HCT116 (cell line): ENCODE results near the gene RBM8A. TPM values are rescaled to one million over a fixed set of nuclear protein-coding genes. Genes with fewer than 3 reads are reported as not detected.

Experiments used
- ATAC-seq: fragments of 200-7000 bp; cut with Tn5 transposase; 2 replicates; pipeline ENCODE4 v1.9.1; 2020; ENCODE audit warnings: mild to moderate bottlenecking, moderate library complexity
- BruUV-seq: library from RNA; stranded (reverse); fragments of 400-500 nt; replicated peaks from 2 replicates; lab custom pipeline; 2021; lab: Mats Ljungman, UMichigan
- CTCF ChIA-PET: fragments of 300-600 bp; sonication (Branson Sonifier 250); formaldehyde crosslinking; loops from one replicate; lab custom pipeline; 2021; ENCODE audit warnings: antibody characterized with exemption; lab: Charles Lee
- POLR2A ChIA-PET: fragments of 300-600, 350-600 bp; sonication (Branson Sonifier 250); formaldehyde crosslinking; loops from one replicate; lab custom pipeline; 2021; ENCODE audit warnings: antibody characterized with exemption; lab: Charles Lee
- RAD21 ChIA-PET, 2 experiments: fragments of 300-600 bp; sonication (Branson Sonifier 250); formaldehyde crosslinking; loops; one replicate each; lab custom pipeline; 2023; ENCODE audit warnings: low total read pairs in 2 of 2; ENCODE audit not compliant: uncharacterized antibody in 2 of 2, unreplicated experiment in 2 of 2, low non-redundant PET in 1 of 2; lab: Charles Lee
- DNase-seq: peaks from one replicate; pipeline ENCODE4 v3.0.0-alpha.2; 2010; ENCODE audit warnings: low read depth, low spot score
- H2AFZ ChIP-seq: fragments of 200-600 bp; shearing (Covaris generic), sonication (generic); 2 replicates; pipeline ENCODE4 v1.6.1; 2017; ENCODE audit warnings: low read depth, mixed run types, mixed read lengths, antibody characterized with exemption, low read length; ENCODE audit not compliant: poor library complexity, severe bottlenecking
- H3K27ac ChIP-seq: 2 replicates; pipeline ENCODE4 v1.5.1; 2012; ENCODE audit warnings: low read depth, low read length
- H3K27me3 ChIP-seq: fragments of 200-600 bp; sonication (generic); 2 replicates; pipeline ENCODE4 v1.6.1; 2016; ENCODE audit warnings: mixed run types, low read length, mixed read lengths; ENCODE audit not compliant: insufficient read depth
- H3K36me3 ChIP-seq, 2 experiments: fragments of 200-500 bp in 1 of 2; fragments of 200-600 bp in 1 of 2; sonication (Bioruptor generic) in 1 of 2; sonication (generic) in 1 of 2; 2 replicates each; pipeline versions ENCODE4 v1.5.1 to v1.6.1; 2014 to 2016; ENCODE audit warnings: low read length in 2 of 2, inconsistent platforms in 1 of 2, mixed read lengths in 1 of 2, mixed run types in 1 of 2; ENCODE audit not compliant: insufficient read depth in 2 of 2, control insufficient read depth in 1 of 2
- H3K4me1 ChIP-seq, 2 experiments: fragments of 200-600 bp in 1 of 2; sonication (generic) in 1 of 2; 2 replicates each; pipeline versions ENCODE4 v1.5.1 to v1.6.1; 2012 to 2017; ENCODE audit warnings: low read length in 2 of 2, inconsistent platforms in 1 of 2, mild to moderate bottlenecking in 1 of 2, mixed read lengths in 1 of 2, mixed run types in 1 of 2, moderate library complexity in 1 of 2; ENCODE audit not compliant: insufficient read depth in 2 of 2, control insufficient read depth in 1 of 2
- H3K4me2 ChIP-seq: fragments of 200-600 bp; sonication (generic); 2 replicates; pipeline ENCODE4 v1.6.1; 2017; ENCODE audit warnings: mixed run types, low read length, mixed read lengths
- H3K4me3 ChIP-seq, 2 experiments: fragments of 200-600 bp in 1 of 2; sonication (generic) in 1 of 2; replicated peaks in 1 of 2; 2 replicates each; pipeline ENCODE4 v1.5.1; 2011 to 2016; ENCODE audit warnings: low read length in 2 of 2, control low read depth in 1 of 2, low read depth in 1 of 2, mild to moderate bottlenecking in 1 of 2, mixed read lengths in 1 of 2, mixed run types in 1 of 2
- H3K79me2 ChIP-seq: fragments of 200-600 bp; sonication (generic); 2 replicates; pipeline ENCODE4 v1.6.1; 2017; ENCODE audit warnings: mild to moderate bottlenecking, mixed run types, low read length, moderate library complexity, mixed read lengths; ENCODE audit not compliant: insufficient read depth
- H3K9ac ChIP-seq: fragments of 200-600 bp; sonication (generic); 2 replicates; pipeline ENCODE4 v1.6.1; 2016; ENCODE audit warnings: low read length, mixed read lengths
- H3K9me2 ChIP-seq: fragments of 200-600 bp; sonication (generic), shearing (Covaris generic); 2 replicates; pipeline ENCODE4 v1.6.1; 2017; ENCODE audit warnings: mixed run types, mild to moderate bottlenecking, moderate library complexity; ENCODE audit not compliant: insufficient read depth
- H3K9me3 ChIP-seq, 2 experiments: fragments of 200-500 bp in 1 of 2; fragments of 200-600 bp in 1 of 2; sonication (Bioruptor generic) in 1 of 2; sonication (generic) in 1 of 2; 2 replicates each; pipeline ENCODE4 v1.6.1; 2014 to 2017; ENCODE audit warnings: low read length in 2 of 2, mixed read lengths in 2 of 2, inconsistent platforms in 1 of 2, low read depth in 1 of 2, mild to moderate bottlenecking in 1 of 2, mixed run types in 1 of 2, moderate library complexity in 1 of 2; ENCODE audit not compliant: control insufficient read depth in 1 of 2, insufficient read depth in 1 of 2
- H4K20me1 ChIP-seq: fragments of 200-600 bp; sonication (generic), shearing (Covaris generic); 2 replicates; pipeline ENCODE4 v1.6.1; 2017; ENCODE audit warnings: mixed run types, mild to moderate bottlenecking, moderate library complexity; ENCODE audit not compliant: insufficient read depth
- CTCF ChIP-seq, 3 experiments: fragments of 200-600 bp in 1 of 3; sonication (generic) in 1 of 3; IDR thresholded peaks in 2 of 3; conservative IDR thresholded peaks in 1 of 3; 2 replicates each; pipeline ENCODE4 v1.5.1; 2012 to 2017; ENCODE audit warnings: low read depth in 2 of 3, low read length in 2 of 3, antibody characterized with exemption in 1 of 3, borderline replicate concordance in 1 of 3, control low read depth in 1 of 3, mild to moderate bottlenecking in 1 of 3, mixed read lengths in 1 of 3, mixed run types in 1 of 3, moderate library complexity in 1 of 3; ENCODE audit not compliant: insufficient read depth in 1 of 3
- SP1 ChIP-seq: IDR thresholded peaks from 2 replicates; pipeline ENCODE4 v1.6.1; 2012; ENCODE audit warnings: low read depth
- ZBTB33 ChIP-seq: IDR thresholded peaks from 2 replicates; pipeline ENCODE4 v1.6.1; 2011; ENCODE audit warnings: mild to moderate bottlenecking, low read length, moderate library complexity; ENCODE audit not compliant: insufficient replicate concordance; ENCODE audit errors: extremely low read depth
- intact Hi-C: fragments of 100-400 bp; cut with micrococcal nuclease; formaldehyde crosslinking; loops from 2 replicates; pipeline ENCODE4 v1.10.0; 2022
- total RNA-seq: library from RNA; stranded (reverse); gene quantifications from one replicate; pipeline ENCODE4 v1.2.1, GENCODE V29; 2021; ENCODE audit not compliant: unreplicated experiment

Gene RBM8A
- total RNA-seq, 1 experiment from 2014 or later: 195 TPM

- Histone ChIP-seq H3K36me3 (no peaks in the 10 kb centered on the region), H2AFZ (no peak overlapping the region), H3K4me1 (peaks cover 29 to 41% of the 10 kb centered on the region in 2 experiments), H3K9ac (0 out of 2 replicates have a peak overlapping the region, but pooled peaks have one; percentile 54), H3K27me3 (no peaks in the 10 kb centered on the region), H3K9me2 (no peaks in the 10 kb centered on the region), H4K20me1 (no peaks in the 10 kb centered on the region), H3K4me2 (peak overlapping the region; percentile 71), H3K27ac (peak overlapping the region; percentile 78), H3K9me3 (no peaks in the 10 kb centered on the region), H3K79me2 (no peaks in the 10 kb centered on the region), H3K4me3 (no peak overlapping the region)
- RAD21 ChIA-PET: interaction anchor here (0.8 to 1.7 kb wide), 5 partner anchors 32 to 146 kb away, joined by 3 to 5 read pairs (median 4); partner anchors contain the start of genes RBM8A (in 2 of the 2) and PIAS3 (in 1 of the 2)
- no peak for DNase-seq
- no peak for ATAC-seq
- intact Hi-C loops: loop anchor here (5.0 kb wide), 1 partner anchor 86 kb away; no protein-coding TSS in a partner anchor
- POLR2A ChIA-PET: interaction anchor here (0.8 to 2.6 kb wide), 9 partner anchors 17 to 160 kb away, joined by 3 to 21 read pairs (median 6); partner anchors contain the start of genes ANKRD34A, PEX11B, PIAS3 and POLR3GL
- BruUV-seq: no TSS peak
- TF ChIP-seq SP1: 0 out of 2 replicates have a peak, but pooled peaks have one; percentile 22
- no peak for TF ChIP-seq ZBTB33
- no peak for TF ChIP-seq CTCF (IDR thresholded peaks at IDR 0.05 in 2 of 3, conservative IDR thresholded peaks at IDR 0.05 in 1 of 3; ENCODE audit: borderline replicate concordance in 1 of 3, insufficient read depth in 1 of 3, low read depth in 2 of 3, low read length in 2 of 3)
- CTCF ChIA-PET: interaction anchor here (0.7 to 3.3 kb wide), 18 partner anchors 12 to 146 kb away, joined by 3 to 36 read pairs (median 8); partner anchors contain the start of genes ANKRD34A, ITGA10, LIX1L and PIAS3
Measured at GRCh38 chr1:145891143-145891542, 36.1 kb downstream of the RBM8A start.
